Measurements from ENCODE around the gene RPL22.

Gene RPL22

GRCh38 chr1:6163973-6164617 lies 35.3 kb downstream of the RPL22 start:
- no peak for DNase-seq (ENCODE audit: low read depth)
- H3K4me3 ChIP-seq (ENCODE audit: low read length) = no peak overlapping the region
- TF ChIP-seq CTCF (conservative IDR thresholded peaks at IDR 0.05; ENCODE audit: low read length) = no peak

GRCh38 chr1:6163191-6163972 lies 36.0 kb downstream of the RPL22 start:
- DNase-seq (ENCODE audit: low read depth) = no peak
- no peak overlapping the region for H3K4me3 ChIP-seq (ENCODE audit: low read length)
- no peak for TF ChIP-seq CTCF (conservative IDR thresholded peaks at IDR 0.05; ENCODE audit: low read length)

- H3K4me3 ChIP-seq (ENCODE audit: low read length) = no peak overlapping the region
- TF ChIP-seq CTCF (conservative IDR thresholded peaks at IDR 0.05; ENCODE audit: low read length) = no peak
- no peak for DNase-seq (ENCODE audit: low read depth)
These were observed 36.6 kb downstream of the RPL22 start for GRCh38 chr1:6162773-6163172.

- no peak for DNase-seq (ENCODE audit: low read depth)
- no peak for TF ChIP-seq CTCF (conservative IDR thresholded peaks at IDR 0.05; ENCODE audit: low read length)
These were observed 37.1 kb downstream of the RPL22 start for GRCh38 chr1:6162341-6162740.

GRCh38 chr1:6158181-6158580 lies 41.2 kb downstream of the RPL22 start:
- no peak for DNase-seq (ENCODE audit: low read depth)
- no peak for TF ChIP-seq CTCF (conservative IDR thresholded peaks at IDR 0.05; ENCODE audit: low read length)

More at GRCh38 chr1:6162341-6162740, 37.1 kb downstream of the RPL22 start:
- H3K4me3 ChIP-seq (ENCODE audit: low read length) = no peak overlapping the region

GRCh38 chr1:6157528-6158174 lies 41.7 kb downstream of the RPL22 start:
- H3K4me3 ChIP-seq (ENCODE audit: low read length) = no peak overlapping the region
- TF ChIP-seq CTCF (conservative IDR thresholded peaks at IDR 0.05; ENCODE audit: low read length) = no peak
- no peak for DNase-seq (ENCODE audit: low read depth)

More at GRCh38 chr1:6158181-6158580, 41.2 kb downstream of the RPL22 start:
- H3K4me3 ChIP-seq (ENCODE audit: low read length) = no peak overlapping the region

All from AG10803 (cell line).